Thyroid gland (tissue), 4 donors: ENCODE results near the gene SLC25A26. TPM values are rescaled to one million over a fixed set of nuclear protein-coding genes. Genes with fewer than 3 reads are reported as not detected.
"Not testable (repeated sequence)": the region's sequence is repeated elsewhere in the genome, so short reads cannot be mapped to it uniquely, and the experiment has no call there.

Source experiments
- DNase-seq, 2 donors: peaks; one replicate each; pipeline ENCODE4 v3.0.0-alpha.2; 2019
- H3K27ac ChIP-seq, 3 donors: fragments of 200-600 bp; sonication (generic); 1 replicate in 2 of 3; 2 replicates in 1 of 3; pipeline ENCODE4 v1.5.1; 2016 to 2019; ENCODE audit warnings: mild to moderate bottlenecking in 1 of 3, moderate library complexity in 1 of 3
- H3K27me3 ChIP-seq: fragments of 200-600 bp; sonication (generic); one replicate; pipeline ENCODE4 v1.5.1; 2019
- H3K36me3 ChIP-seq, 2 donors: fragments of 200-600 bp; sonication (generic); one replicate each; pipeline ENCODE4 v1.5.1; 2016 to 2019
- H3K4me1 ChIP-seq, 2 donors: fragments of 200-600 bp; sonication (generic); one replicate each; pipeline ENCODE4 v1.5.1; 2017 to 2019
- H3K4me3 ChIP-seq, 3 donors: fragments of 200-600 bp; sonication (generic); replicated peaks in 1 of 3; 1 replicate in 2 of 3; 2 replicates in 1 of 3; pipeline ENCODE4 v1.5.1; 2016; ENCODE audit warnings: mild to moderate bottlenecking in 1 of 3
- H3K9me3 ChIP-seq: fragments of 200-600 bp; sonication (generic); one replicate; pipeline ENCODE4 v1.5.1; 2017
- POLR2A ChIP-seq, 2 donors: fragments of 450-650 bp; IDR thresholded peaks; one replicate each; pipeline ENCODE4 v1.6.1; 2017; ENCODE audit warnings: antibody characterized with exemption in 2 of 2, mild to moderate bottlenecking in 2 of 2, moderate library complexity in 1 of 2
- WGBS, 2 donors: methylation state at CpG; one replicate each; pipeline ENCODE4 v1.1.5; 2017; 5-methylcytosine and 5-hydroxymethylcytosine counted together
- intact Hi-C: fragments of 100-400 bp; cut with DNase I; formaldehyde crosslinking; loops from one replicate; pipeline ENCODE4 v1.15.1; 2023
- total RNA-seq, 4 donors: library from RNA; depleted of rRNA; stranded (reverse); fragments of >200 nt; gene quantifications; one replicate each; pipeline ENCODE4 v1.2.3, GENCODE V29; 2016
- TF ChIP-seq, protein P1 (sequence below), 6 experiments: fragments of 200-600 bp in 3 of 6; fragments of 450-650 bp in 3 of 6; sonication (generic) in 3 of 6; IDR thresholded peaks; one replicate each; pipeline ENCODE4 v1.5.1; 2016 to 2019; ENCODE audit warnings: antibody characterized with exemption in 6 of 6, mild to moderate bottlenecking in 2 of 6, inconsistent platforms in 1 of 6, moderate library complexity in 1 of 6

The SLC25A26 gene
- total RNA-seq, 4 donors from 2014 or later: 30.9 to 34.7 (median 32.4) TPM

DNA sequence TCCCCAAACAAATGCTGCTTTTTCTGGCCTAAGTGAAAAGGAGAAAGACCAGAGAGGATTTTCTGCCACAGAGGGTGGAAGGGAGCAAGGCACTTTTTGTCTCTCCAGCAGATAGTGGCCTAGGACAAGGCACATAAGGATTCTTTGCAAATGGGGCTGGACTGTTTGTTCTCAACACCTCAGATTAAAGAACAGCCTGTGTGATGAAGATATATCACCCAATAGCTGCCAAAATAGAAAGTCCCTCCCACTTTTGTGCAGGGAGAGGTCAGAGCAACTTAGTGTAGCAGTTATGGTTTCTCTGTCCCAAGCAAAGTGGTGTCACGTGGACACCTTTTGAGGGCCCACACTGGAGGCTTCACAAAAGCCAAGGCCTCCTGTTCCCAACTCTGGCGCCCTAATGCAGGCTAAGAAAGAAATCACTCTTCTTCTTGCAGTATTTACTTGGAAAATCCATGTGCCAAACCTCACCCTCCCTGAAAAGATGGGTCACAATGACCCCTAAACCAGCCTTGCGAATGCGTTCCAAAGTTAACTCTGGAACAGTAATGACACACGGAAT is 195.1 kb downstream of the SLC25A26 start:
- peaks cover 4 to 9% of the 10 kb centered on the region in 2 donors for H3K36me3 ChIP-seq
- TF ChIP-seq POLR2A (IDR thresholded peaks at IDR 0.05): no peak
- TF ChIP-seq, protein P1, sequence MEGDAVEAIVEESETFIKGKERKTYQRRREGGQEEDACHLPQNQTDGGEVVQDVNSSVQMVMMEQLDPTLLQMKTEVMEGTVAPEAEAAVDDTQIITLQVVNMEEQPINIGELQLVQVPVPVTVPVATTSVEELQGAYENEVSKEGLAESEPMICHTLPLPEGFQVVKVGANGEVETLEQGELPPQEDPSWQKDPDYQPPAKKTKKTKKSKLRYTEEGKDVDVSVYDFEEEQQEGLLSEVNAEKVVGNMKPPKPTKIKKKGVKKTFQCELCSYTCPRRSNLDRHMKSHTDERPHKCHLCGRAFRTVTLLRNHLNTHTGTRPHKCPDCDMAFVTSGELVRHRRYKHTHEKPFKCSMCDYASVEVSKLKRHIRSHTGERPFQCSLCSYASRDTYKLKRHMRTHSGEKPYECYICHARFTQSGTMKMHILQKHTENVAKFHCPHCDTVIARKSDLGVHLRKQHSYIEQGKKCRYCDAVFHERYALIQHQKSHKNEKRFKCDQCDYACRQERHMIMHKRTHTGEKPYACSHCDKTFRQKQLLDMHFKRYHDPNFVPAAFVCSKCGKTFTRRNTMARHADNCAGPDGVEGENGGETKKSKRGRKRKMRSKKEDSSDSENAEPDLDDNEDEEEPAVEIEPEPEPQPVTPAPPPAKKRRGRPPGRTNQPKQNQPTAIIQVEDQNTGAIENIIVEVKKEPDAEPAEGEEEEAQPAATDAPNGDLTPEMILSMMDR (IDR thresholded peaks at IDR 0.05): no peak
- intact Hi-C loops: no loop called here
- WGBS, 2 donors: 65 to 73% methylated on average over 4 to 5 of the region's 5 CpGs
- no peak overlapping the region for H3K27ac ChIP-seq
- H3K4me1 ChIP-seq: peaks cover 16 to 17% of the 10 kb centered on the region in 2 donors
- no peaks in the 10 kb centered on the region for H3K9me3 ChIP-seq
- DNase-seq: no peak
- no peaks in the 10 kb centered on the region for H3K27me3 ChIP-seq
- H3K4me3 ChIP-seq: no peak overlapping the region

DNA sequence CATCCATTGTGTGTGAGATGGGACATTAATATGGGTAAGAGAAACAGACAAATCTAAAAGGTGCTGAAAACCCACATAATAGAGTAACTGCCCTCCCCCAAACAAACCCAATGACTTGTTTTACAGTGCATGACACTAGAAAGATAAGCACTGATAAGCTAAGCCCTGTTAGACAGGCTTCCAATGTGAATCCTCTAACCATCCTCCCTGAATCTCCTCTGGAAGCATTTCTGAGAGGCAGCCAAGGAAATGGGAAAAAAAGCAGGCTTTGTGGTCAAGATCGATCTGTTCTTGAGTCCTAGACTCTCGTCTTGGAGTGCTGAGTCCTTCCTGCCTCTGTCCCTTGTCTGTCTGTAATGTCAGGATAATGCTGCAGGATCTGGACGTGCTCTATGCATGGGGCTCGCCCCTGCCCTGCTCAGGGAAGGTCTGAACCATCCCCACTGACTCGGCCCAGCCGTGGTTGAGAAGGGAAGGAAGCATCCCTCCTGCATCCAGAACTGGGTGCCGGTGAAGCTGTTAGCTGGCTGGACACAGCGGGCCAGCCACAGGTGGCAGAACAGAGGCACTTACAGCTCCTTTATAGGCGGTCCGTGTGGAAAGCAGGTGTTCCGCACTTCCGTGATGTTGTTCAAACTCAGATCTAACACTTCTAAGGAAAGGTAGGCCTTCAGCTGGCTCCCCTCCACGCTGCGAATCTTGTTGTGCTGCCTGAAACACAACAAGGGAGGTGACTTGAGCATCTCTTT is 195.9 kb downstream of the SLC25A26 start:
- TF ChIP-seq, protein P1 (IDR thresholded peaks at IDR 0.05): no peak
- no peak for TF ChIP-seq POLR2A (IDR thresholded peaks at IDR 0.05)
- DNase-seq: no peak
- Histone ChIP-seq H3K9me3 (no peaks in the 10 kb centered on the region), H3K4me1 (peaks cover 16 to 17% of the 10 kb centered on the region in 2 donors), H3K36me3 (peaks cover 4 to 9% of the 10 kb centered on the region in 2 donors), H3K27me3 (no peaks in the 10 kb centered on the region), H3K27ac (no peak overlapping the region), H3K4me3 (no peak overlapping the region)
- intact Hi-C loops: no loop called here
- WGBS, 2 donors: 85 to 91% methylated on average over 14 of the region's 14 CpGs

DNA sequence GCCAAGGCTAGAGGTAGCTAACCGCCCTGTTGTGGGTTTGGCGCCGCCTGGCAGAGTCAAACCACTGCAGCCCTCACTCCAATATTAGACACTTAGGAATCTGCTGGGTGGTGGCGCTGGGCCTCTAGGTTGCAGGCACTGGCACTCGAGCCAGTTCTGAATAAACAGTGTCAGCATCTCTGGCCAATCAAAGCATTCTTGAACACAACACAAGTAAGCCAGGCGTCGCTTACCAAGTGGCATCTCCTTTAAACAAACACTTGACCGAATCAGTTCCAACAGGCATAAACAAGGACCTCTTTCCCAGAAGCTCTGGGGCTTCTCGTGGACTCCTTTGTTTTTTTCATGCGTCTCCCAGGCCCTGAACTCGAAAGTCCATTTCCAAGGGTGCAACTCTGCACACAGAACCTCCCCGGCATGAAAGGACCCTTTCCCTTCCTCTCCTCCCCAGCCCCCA is 197.7 kb downstream of the SLC25A26 start:
- intact Hi-C loops: no loop called here
- Histone ChIP-seq H3K4me1 (peaks cover 16 to 17% of the 10 kb centered on the region in 2 donors), H3K27me3 (no peaks in the 10 kb centered on the region), H3K36me3 (peaks cover 0 to 4% of the 10 kb centered on the region in 2 donors), H3K27ac (peak overlapping the region; percentile 75 to 89 (median 88)), H3K9me3 (no peaks in the 10 kb centered on the region), H3K4me3 (no peak overlapping the region)
- WGBS, 2 donors: 28 to 45% methylated on average over 12 of the region's 12 CpGs
- peak in 1 of 2 donors; percentile 37 for TF ChIP-seq POLR2A (IDR thresholded peaks at IDR 0.05)
- TF ChIP-seq, protein P1 (IDR thresholded peaks at IDR 0.05): peak in 4 of 6 experiments; percentile 31 to 56 (median 45)
- DNase-seq: peak; percentile 94 to 95

DNA sequence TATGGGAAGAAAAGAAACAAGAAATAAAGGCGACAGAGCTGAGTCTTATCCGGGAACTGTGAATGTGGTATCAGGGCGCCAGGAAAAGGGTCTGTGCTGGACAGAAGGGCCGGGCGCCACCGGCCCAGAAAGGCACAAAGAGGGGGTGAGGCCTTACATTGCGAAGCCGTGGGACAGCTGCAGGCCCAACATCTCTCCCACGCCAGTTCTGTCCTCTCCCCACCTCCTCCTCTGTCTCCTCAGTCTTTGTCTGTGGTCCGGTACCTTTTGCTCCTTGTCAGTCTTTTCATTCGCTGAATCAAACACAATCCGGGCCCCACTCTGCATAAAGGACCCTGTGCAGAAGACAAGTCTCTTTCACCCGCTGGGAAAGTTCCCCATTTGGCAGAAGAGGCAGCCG is 198.2 kb downstream of the SLC25A26 start:
- TF ChIP-seq POLR2A (IDR thresholded peaks at IDR 0.05): no peak
- no peak overlapping the region for H3K4me3 ChIP-seq
- peaks cover 0 to 4% of the 10 kb centered on the region in 2 donors for H3K36me3 ChIP-seq
- no peaks in the 10 kb centered on the region for H3K27me3 ChIP-seq
- WGBS, 2 donors: 92 to 94% methylated on average over 14 of the region's 14 CpGs
- H3K4me1 ChIP-seq: peaks cover 18 to 19% of the 10 kb centered on the region in 2 donors
- no peaks in the 10 kb centered on the region for H3K9me3 ChIP-seq
- H3K27ac ChIP-seq: peak overlapping the region; percentile 75 to 89 (median 88)
- intact Hi-C loops: no loop called here
- DNase-seq: no peak

DNA sequence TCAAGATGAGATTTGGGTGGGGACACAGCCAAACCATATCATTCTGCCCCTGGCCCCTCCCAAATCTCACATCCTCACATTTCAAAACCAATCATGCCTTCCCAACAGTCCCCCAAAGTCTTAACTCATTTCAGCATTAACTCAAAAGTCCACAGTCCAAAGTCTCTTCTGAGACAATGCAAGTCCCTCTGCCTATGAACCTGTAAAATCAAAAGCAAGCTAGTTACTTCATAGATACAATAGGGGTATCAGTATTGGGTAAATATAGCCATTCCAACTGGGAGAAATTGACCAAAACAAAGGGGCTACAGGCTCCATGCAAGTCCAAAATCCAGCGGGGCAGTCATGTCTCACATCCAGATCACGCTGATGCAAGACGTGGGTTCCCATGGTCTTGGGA is 200.3 kb downstream of the SLC25A26 start:
- DNase-seq, H3K27ac ChIP-seq, H3K9me3 ChIP-seq, H3K4me3 ChIP-seq, H3K27me3 ChIP-seq, H3K36me3 ChIP-seq, intact Hi-C loops: not testable (repeated sequence)
- WGBS, 2 donors: 100% methylated on average over 2 to 3 of the region's 3 CpGs
- H3K4me1 ChIP-seq: peaks cover 37 to 38% of the 10 kb centered on the region in 2 donors

DNA sequence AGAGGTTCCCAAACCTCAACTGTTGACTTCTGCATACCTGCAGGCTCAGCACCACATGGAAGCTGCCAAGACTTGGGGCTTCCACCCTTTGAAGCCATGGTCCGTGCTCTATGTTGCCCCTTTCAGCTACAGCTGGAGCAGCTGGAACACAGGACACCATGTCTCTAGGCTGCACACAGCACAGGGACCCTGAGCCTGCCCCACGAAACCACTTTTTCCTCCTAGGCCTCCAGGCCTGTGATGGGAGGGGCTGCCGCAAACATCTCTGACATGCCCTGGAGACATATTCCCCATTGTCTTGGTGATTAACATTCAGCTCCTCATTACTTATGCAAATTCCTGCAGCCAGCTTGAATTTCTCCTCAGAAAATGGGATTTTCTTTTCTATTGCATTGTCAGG is 201.1 kb downstream of the SLC25A26 start:
- H3K9me3 ChIP-seq, intact Hi-C loops, H3K4me3 ChIP-seq, H3K36me3 ChIP-seq, H3K27ac ChIP-seq, DNase-seq, H3K27me3 ChIP-seq: not testable (repeated sequence)
- peaks cover 38 to 44% of the 10 kb centered on the region in 2 donors for H3K4me1 ChIP-seq
- WGBS, 2 donors: 99 to 100% methylated on average over 3 of the region's 3 CpGs
